NK-92 (cell line): ENCODE data around the gene METTL16.

Experiments used
- DNase-seq: peaks from one replicate; lab custom pipeline; 2025; ENCODE audit not compliant: unreplicated experiment; lab: John Stamatoyannopoulos, UW

Gene METTL16

DNA sequence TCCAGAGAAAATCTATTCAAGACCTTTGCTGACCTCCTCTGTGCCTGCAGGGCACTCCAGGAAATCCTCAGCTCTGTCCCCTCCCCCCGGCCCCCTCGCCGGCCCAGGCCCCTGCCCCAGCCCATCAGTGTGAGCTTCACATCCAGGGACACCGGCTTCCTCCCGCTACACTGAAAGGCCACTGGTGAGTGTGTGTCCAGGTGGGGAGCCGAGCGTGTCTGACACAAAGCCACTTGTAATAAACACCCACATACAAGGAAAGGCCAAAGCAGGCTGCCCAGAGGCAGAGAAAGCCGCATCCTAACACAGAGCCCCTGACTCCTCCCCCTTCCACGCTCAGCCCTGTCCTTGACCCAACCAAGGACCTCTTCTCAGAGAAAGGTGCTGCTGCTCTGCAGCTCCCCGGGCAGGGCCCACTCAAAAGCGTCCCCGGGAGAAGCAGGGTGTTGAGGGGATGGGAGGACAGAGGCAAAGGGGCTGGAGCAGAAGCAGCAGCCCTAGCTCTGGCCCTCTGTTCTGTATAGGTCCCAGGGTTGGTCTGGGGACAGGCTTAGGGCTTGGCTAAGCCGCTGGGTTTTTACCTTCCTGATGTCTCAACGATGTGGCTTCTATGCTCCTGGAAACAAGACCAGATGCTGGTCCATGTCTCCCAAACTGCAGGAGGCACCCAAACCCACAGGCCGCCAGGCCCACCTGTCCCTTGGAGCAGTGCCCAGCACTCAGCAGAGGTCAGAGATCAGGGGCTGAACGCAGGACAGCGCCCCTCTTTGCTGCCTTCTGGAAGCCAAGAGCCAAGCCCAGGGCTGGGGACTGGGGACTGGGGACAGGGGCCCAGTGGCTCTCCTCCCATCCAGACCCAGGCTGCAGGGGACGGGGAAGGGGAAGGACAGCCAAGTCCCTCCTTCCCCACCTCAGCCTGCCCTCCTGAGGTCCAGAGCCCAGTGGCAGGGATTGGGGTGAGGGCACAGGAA lies 126.2 kb downstream of the METTL16 start:
- no peak for DNase-seq

DNA sequence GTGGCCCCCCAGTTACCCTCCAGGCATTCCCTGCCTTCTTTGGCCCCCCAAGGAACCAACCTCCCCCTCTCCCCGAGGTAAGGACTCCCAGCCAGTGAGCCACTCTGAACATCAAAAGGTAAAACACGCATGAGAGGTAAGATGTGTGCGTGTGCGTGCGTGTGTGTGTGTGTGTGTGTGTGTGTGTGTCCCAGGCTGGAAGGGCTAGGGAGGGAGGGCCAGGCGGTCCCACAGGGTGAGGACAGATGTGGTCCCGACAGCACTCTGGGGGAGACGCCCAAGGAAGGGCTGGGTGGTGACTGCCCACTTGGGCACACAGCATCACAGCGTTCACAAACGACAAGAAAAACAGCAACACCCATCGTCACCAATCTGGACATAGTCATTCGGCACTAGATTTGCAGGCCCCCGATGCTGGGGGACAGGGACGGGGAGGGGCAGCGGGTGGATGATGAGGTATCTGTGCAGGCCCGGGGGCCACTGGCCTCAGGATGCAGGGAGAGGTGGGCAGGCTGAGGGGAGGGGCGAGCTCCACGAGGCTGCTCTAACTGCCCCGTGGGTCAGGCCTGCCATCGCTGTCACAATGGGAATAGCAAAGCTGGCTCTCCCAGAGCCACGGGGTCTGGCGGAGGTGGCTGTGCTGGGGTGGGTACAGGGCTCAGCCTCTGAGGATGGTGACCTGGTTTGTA lies 127.1 kb downstream of the METTL16 start:
- no peak for DNase-seq

DNA sequence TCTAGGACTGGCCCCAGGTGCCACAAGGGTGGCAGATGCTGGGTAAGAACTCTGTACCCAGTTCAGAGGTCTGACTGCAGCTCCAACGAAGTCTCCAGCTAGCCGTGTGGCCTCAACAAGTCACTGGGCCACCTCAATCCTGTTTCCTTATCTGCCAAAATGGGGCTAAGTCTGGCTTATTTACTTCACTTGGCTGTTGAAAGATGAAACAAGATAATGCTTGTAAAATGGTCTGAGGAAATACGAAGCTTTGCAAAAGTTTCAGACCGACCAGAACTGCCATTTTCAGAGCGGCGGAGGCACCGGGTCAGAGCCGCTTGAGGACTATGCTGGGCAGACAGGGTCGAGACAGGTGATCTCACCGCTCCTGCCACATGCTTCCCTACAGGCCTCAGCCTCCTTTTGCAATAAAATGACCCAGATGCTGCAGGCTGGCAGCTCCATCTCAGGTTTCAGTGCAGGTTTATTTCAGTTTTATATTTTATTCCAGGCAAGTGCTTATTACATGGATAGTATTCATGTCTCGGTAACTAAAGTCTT lies 128.0 kb downstream of the METTL16 start:
- no peak for DNase-seq

DNA sequence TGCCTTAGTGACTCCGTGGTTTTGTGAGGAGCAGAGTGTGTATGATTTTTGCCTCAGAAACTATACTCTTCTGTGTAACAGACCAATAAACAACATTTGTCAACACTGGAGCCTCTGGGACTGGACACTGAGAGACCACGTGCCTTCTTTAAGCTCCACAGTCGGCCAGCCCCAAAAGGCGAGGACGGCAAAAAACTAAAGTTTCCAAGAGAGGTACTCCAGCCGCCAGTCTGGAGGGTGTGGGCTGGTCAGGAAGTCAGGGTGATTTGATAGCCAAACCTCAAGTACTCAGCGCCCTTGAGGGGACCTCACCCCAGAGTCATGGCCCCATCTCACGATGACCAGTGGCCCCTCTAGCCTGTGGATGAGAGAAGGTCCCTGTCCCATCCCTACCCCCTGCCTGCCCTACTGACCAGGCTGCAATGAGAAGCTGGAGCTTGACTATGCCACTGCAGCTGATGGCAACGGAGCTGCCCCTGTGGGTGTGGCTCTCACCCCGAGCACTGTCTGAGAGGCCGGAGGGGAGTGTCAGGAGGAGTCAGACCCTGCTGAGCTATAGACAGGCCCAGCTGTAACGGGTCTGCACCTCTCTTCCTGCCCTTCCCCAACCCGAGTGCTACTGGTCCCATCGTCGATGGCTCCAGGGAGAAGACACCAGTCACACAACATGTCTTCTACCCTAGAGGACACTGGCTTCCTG lies 130.6 kb downstream of the METTL16 start:
- DNase-seq: no peak

DNA sequence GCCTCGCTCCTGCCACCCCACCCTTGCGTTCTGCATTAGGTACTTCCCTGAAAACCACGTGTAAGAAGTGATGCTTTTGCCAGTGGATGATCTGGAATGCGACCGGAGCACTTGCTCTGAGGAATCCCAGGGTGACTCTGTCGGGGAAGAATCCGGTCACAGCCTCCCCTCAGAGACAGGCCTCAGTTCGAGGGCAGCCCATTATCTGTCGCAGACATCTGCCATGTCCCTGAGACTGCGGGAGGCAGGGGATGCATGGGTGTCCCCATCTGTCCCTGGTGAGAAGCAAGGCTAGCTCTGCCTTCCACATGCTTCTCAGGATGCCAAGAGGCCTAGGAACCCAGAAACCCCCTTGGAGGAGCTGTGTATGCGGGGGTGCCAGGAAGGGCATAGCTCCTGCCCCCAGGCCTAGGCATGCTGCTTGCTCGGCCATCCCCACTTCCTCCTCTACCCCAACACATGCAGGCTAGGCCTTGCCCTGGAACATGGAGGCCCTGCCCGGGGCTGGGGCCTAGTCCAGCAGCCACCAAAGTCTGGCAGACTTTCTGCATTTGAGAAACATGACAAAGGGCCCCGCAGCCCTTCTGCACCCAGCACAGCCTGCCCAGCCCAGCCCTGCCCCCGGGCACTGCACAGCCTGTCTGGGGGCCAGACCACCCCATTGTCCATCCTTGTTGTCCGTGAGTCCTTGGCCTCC lies 131.3 kb downstream of the METTL16 start:
- DNase-seq: no peak

DNA sequence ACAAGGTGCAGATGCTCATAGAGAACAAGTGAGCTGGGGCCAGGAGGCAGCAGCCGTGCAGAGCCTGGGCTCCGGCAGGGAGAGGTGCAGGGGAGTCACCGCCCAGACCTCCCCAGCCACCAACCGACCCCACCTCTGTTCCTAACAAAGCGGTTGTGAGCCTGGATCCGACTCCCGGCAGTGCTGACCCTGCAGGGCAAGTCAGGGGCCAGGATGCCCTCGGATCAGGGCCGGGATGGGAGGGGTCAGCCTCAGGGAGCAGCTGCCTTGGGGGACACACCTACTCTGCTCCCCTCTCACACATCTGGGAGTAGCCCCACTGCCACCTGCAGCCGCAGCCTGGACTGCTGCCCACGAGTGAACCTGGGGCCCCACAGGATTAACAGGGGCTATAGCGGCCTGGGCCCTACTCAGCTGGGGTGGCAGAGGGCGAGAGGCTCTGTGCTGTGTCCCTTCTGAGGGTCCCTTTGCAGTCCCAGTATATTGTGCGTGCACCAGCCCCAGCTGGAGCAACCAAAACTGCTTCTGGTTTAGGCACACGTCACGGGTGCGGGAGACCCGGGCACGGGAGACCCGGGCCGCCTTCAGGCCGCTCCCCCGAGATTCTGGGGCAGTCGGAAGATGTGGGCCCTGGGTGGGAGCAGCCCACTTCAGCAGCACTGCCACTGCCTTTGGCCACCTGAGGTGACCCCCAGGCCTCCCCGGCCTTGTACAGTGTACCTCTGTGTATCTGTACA lies 132.0 kb downstream of the METTL16 start:
- no peak for DNase-seq

DNA sequence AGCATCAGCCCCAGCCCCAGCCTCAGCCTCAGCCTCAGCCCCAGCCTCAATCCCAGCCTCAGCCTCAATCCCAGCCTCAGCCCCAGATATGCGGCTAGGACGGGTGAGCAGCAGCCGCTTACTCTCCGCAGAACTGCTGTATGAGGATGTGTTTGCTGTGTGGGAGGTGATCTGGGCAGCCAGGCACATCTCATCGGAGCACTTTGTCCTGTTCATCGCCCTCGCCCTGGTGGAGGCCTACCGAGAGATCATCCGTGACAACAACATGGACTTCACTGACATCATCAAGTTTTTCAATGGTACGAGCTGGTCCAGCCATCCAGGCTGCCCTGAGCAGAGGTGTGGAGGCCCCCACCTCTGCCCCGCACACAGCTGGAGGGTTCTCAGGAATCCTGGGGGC lies 132.8 kb downstream of the METTL16 start:
- DNase-seq: no peak

DNA sequence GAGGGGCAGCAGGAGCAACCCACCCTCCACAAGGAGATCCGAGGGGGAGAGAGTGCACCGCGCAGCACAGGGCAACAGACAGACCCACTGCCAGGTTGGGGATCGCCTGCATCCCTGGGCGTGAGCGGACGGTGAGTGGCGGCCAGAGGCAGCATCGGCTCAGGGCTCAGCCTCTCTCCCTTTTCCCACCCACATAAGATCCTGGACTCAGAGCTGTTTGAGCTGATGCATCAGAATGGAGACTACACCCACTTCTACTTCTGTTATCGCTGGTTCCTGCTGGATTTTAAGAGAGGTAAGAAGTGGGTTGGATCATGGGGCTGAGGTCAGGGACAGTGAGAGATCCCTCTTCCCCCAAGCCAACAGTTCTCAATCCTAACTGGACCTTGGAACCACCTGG lies 134.0 kb downstream of the METTL16 start:
- no peak for DNase-seq

DNA sequence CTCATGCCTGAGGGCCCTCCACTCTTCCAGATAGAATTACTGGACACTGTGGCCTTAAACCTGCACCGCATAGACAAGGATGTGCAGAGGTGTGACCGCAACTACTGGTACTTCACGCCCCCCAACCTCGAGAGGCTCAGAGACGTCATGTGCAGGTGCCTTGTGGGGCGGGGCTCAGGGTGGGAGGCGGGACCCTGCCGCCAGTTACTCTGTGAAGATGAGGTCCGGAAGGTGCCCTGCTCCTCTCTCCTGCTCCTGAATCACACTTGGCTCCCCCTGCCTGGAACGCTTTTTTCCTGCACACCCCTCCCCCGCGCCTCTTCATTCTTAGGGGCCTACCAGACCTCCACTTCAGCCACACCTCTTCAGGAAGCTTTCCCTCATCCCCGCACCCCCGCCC lies 135.6 kb downstream of the METTL16 start:
- DNase-seq: no peak

DNA sequence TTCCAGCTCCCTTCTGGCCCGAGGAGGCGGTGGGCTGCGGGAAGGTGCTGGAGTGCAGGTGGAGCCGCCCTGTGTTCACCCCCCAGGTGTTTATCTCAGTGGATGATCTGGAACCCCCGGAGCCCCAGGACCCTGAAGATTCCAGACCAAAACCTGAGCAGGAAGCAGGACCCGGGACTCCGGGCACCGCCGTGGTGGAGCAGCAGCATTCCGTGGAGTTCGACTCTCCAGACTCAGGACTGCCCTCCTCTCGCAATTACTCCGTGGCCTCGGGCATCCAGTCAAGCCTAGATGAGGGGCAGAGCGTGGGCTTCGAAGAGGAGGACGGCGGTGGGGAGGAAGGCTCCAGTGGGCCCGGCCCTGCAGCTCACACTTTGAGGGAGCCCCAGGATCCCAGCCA lies 136.3 kb downstream of the METTL16 start:
- DNase-seq: no peak

DNA sequence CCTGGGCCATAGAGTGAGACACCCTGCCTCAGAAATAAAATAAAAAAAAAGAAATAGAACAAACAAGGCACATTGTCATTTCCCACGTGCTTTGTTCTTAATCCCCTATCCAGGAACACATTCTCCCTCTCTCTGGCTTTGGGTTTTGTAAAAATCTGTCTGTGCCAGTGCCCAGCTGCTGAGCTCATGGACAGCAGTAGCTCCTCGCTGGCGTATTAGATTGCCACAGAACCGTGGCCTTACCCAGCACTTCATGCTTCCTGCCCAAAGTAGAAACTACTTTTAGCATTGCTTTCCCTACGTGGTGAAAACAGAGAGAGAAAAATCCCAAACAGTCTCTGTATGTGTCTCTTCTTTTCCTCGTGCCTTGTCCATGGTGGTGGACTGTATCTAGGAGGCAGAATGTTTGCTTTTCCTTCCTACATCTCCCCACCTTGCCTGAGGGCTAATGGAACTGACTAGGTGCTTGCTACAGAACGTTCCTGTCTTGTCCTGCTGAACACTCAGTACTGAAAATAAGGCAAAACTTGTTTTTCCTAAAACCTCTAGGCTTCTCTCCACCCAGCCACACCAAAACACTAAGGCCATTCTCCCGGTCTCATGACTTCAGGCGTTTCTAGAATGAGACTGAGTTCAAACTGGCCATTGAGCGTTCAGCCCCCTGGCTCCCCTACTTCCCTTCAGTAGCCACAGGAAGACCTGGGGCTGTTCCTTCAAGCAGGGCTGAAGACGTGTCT lies 137.0 kb downstream of the METTL16 start:
- no peak for DNase-seq

DNA sequence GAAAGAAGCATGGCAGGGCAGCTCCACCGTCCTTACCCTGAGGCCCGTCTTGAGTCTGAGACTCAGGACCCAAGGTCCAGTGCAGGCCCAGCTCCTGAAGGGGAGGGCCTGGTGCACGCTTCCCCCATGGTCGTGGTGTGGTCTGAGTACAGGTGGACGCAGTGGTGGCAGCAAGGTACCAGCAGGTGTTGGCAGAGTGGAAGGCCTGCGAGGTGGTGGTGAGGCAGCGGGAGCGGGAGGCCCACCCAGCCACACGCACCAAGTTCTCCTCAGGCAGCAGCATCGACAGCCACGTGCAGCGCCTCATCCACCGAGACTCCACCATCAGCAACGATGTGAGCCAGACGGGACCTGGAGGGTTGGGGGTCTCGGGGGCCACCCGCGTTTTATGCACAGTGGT lies 138.5 kb downstream of the METTL16 start:
- no peak for DNase-seq

DNA sequence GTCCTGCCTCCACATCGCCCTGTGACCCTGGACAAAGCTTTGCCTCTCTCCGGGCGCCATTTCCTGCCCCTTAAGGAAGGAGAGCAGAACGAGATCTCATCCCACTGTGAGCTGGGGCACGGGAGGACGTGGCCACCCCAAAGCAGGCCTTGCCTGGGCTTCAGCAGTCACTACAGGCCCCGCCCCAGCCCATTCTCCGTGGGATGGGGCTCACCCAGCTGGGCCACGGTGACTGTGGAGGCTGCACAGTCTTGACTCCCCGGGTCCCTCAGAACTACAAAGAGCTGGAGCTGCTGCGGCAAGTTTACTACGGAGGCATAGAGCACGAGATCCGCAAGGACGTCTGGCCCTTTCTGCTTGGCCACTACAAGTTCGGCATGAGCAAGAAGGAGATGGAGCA lies 139.0 kb downstream of the METTL16 start:
- DNase-seq: no peak

DNA sequence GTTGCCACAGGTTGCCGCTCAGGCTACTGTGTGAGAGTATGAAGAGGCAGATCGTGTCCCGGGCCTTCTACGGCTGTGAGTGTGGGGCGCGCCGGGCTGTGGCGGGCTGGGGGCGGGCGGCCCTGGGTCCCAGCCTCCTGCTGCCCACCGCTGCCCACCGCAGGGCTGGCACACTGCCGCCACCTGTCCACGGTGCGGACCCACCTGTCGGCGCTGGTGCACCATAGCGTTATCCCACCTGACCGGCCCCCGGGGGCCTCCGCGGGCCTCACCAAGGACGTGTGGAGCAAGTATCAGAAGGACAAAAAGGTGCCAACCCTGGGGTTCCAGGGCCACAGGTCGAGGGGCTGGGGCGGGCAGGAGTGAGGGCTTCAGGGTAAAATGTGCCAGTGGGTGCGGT lies 139.5 kb downstream of the METTL16 start:
- no peak for DNase-seq

DNA sequence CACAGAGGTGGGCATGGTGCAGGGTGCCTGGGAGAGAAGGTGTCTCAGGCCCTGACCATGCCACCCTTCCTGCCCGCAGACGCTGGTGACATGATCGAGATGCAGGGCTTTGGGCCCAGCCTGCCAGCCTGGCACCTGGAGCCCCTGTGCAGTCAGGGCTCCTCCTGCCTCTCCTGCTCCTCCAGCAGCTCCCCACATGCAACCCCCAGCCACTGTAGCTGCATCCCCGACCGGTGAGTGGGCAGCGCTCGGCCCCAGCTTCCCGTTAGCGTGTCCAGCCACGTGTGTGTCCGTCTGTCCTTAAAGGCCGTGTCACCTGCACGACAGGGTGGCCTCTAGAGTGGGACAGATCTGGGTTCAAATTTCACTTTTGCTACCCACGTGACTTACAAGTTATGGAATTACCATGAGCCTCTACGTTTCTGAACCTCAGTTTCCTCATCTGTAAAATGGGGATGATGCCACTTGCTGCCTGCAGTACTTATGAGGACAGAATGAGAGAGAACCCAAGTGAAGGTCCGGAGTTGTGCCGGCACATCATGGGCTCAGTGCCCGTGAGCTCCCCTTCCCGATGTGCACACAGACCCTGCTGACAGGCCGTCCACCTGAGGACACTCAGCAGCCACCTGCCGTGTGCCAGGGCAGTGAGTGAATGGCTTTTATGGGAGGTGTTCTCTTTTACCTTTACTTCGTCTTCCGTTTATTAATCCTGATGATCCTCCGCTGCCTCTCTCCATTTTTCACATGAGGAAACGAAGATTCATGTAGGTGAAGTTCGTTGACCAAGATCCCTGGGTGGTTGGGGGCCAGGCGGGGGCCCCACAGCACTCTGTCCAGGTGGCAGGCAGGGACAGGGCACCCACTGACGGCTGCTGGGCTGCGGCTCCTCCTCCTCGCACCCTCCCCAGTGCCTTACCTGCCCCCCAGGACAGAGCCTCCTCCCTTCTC lies 140.2 kb downstream of the METTL16 start:
- no peak for DNase-seq

DNA sequence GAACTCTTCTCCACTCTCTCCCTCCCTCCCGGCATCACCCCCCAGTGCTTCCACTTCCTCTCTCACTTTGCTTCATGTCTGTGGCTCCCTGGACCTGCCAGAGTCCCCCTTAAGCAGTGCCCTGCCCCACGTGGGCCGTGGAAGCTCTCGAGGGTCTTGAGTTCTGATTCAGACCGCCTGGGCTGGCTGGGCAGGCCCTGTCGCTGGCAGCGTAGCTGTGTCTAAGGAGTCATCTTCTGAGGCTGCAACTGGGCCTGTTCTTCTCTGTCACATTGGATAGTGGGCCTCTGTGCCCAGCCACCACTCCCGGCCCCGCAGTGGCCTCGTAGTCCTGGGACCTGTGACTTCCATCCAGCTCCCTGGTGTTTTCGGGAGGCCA lies 141.5 kb downstream of the METTL16 start:
- DNase-seq: no peak

DNA sequence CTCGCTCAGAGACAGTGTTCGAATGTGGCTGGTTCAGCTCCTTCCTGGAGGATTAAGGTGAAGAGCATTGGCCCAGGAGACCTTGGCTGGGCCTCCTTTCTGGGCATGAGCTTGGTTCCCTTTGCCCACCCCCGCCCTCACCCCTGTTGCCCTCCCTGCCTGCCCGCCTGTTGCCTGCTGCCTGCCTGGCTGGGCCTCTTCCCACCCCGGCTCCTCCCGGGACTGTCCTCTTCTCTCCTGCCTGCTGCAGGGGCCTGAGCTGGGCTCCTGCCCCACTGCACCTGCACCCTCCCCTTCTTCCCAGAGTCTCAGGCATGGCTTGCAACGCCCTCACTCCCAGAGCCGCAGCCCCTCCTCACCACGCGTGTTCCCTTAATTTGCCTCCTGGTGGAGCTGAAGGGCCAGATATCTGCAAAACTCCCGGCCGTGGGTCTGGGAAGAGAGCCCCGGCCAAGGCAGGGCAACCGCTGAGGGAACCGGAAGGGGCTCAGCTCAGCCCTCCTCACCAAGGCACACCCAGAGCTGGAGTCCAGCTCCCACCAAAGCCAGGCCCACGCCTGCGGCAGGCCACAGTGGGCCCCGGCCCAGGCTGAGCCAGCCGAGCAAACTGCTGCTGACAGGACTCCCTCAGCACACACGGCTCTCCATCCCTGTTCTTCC lies 142.0 kb downstream of the METTL16 start:
- no peak for DNase-seq

DNA sequence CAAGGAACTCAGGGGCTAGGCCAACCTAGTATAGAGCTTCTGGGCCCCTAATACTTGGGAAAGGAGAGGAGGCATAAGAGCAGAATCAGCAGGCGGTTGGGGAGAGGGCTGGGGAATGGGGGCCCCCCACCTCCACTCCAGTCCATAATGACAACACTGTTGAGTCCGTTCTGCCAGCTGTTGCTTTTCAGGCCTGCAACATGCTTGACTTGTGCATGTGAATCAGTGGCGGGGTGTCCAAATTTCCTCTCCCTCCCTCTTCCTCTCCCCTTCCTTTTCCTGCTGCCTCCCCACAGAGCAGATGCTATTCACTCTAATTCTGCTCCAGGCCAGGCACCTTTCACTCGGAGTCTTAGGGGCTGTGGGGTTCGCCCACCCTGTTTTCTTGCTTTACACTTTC lies 142.6 kb downstream of the METTL16 start:
- no peak for DNase-seq
